ENCODE results near the gene MEIS2. TPM values are rescaled to one million over a fixed set of nuclear protein-coding genes. Genes with fewer than 3 reads are reported as not detected.
A peak's percentile ranks its signal among the peaks of the same experiment; 100 is the strongest.

MEIS2 gene
- total RNA-seq, 1 donor from 2014 or later = not detected

GRCh38 chr15:36884936-36885635 is 215.3 kb downstream of the MEIS2 start:
- Mint-ChIP-seq H3K9me3 (no peaks in the 10 kb centered on the region), H3K36me3 (ENCODE audit: low read depth) (no peaks in the 10 kb centered on the region)
- intact Hi-C loops (cut with micrococcal nuclease) = loop anchor here (5.0 to 10.0 kb wide), 3 partner anchors 383 to 1470 kb away; partner anchors contain the start of gene SPRED1

GRCh38 chr15:36884518-36884875 is 215.9 kb downstream of the MEIS2 start:
- intact Hi-C loops (cut with micrococcal nuclease) = loop anchor here (5.0 to 10.0 kb wide), 3 partner anchors 382 to 1470 kb away; partner anchors contain the start of gene SPRED1
- no peak overlapping the region for H3K27ac Mint-ChIP-seq
- H3K9me3 Mint-ChIP-seq = no peaks in the 10 kb centered on the region
- DNase-seq (ENCODE audit: low spot score) = no peak
- no peaks in the 10 kb centered on the region for H3K4me1 Mint-ChIP-seq (ENCODE audit: low read depth)
- H3K4me3 Mint-ChIP-seq = no peak overlapping the region
- H3K27me3 Mint-ChIP-seq (ENCODE audit: insufficient read depth) = peaks cover 88% of the 10 kb centered on the region
- no peaks in the 10 kb centered on the region for H3K36me3 Mint-ChIP-seq (ENCODE audit: low read depth)

More at GRCh38 chr15:36884936-36885635, 215.3 kb downstream of the MEIS2 start:
- no peak for DNase-seq (ENCODE audit: low spot score)
- peaks cover 84% of the 10 kb centered on the region for H3K27me3 Mint-ChIP-seq (ENCODE audit: insufficient read depth)
- no peak overlapping the region for H3K4me3 Mint-ChIP-seq
- H3K27ac Mint-ChIP-seq = no peak overlapping the region
- H3K4me1 Mint-ChIP-seq (ENCODE audit: low read depth) = no peaks in the 10 kb centered on the region

- peak overlapping the region; percentile 58 for H3K27ac Mint-ChIP-seq
- no peaks in the 10 kb centered on the region for H3K4me1 Mint-ChIP-seq (ENCODE audit: low read depth)
- peak; percentile 48 for DNase-seq (ENCODE audit: low spot score)
- no peak overlapping the region for H3K4me3 Mint-ChIP-seq
- intact Hi-C loops (cut with micrococcal nuclease) = loop anchor here (2.0 to 10.0 kb wide), 5 partner anchors 219 to 1471 kb away; partner anchors contain the start of gene SPRED1
- H3K27me3 Mint-ChIP-seq (ENCODE audit: insufficient read depth) = peaks cover 89% of the 10 kb centered on the region
- H3K9me3 Mint-ChIP-seq = no peaks in the 10 kb centered on the region
- peaks cover 4% of the 10 kb centered on the region for H3K36me3 Mint-ChIP-seq (ENCODE audit: low read depth)
Measured at GRCh38 chr15:36883713-36884517, 216.4 kb downstream of the MEIS2 start.

- Mint-ChIP-seq H3K9me3 (no peaks in the 10 kb centered on the region), H3K36me3 (ENCODE audit: low read depth) (peaks cover 4% of the 10 kb centered on the region), H3K4me1 (ENCODE audit: low read depth) (no peaks in the 10 kb centered on the region), H3K4me3 (no peak overlapping the region), H3K27ac (no peak overlapping the region), H3K27me3 (ENCODE audit: insufficient read depth) (peaks cover 93% of the 10 kb centered on the region)
- DNase-seq (ENCODE audit: low spot score) = no peak
- intact Hi-C loops (cut with micrococcal nuclease) = loop anchor here (2.0 to 10.0 kb wide), 5 partner anchors 220 to 1472 kb away; partner anchors contain the start of gene SPRED1
Measured at GRCh38 chr15:36882487-36883131, 217.7 kb downstream of the MEIS2 start.

GRCh38 chr15:36882056-36882455 is 218.3 kb downstream of the MEIS2 start:
- Mint-ChIP-seq H3K27me3 (ENCODE audit: insufficient read depth) (peaks cover 95% of the 10 kb centered on the region), H3K27ac (no peak overlapping the region), H3K4me1 (ENCODE audit: low read depth) (no peaks in the 10 kb centered on the region), H3K4me3 (no peak overlapping the region), H3K9me3 (no peaks in the 10 kb centered on the region), H3K36me3 (ENCODE audit: low read depth) (peaks cover 4% of the 10 kb centered on the region)
- no peak for DNase-seq (ENCODE audit: low spot score)
- intact Hi-C loops (cut with micrococcal nuclease) = loop anchor here (2.0 to 10.0 kb wide), 5 partner anchors 221 to 1473 kb away; partner anchors contain the start of gene SPRED1

- peaks cover 95% of the 10 kb centered on the region for H3K27me3 Mint-ChIP-seq (ENCODE audit: insufficient read depth)
- no peak overlapping the region for H3K4me3 Mint-ChIP-seq
- intact Hi-C loops (cut with micrococcal nuclease) = loop anchor here (5.0 to 10.0 kb wide), 3 partner anchors 379 to 1473 kb away; partner anchors contain the start of gene SPRED1
- no peak for DNase-seq (ENCODE audit: low spot score)
- H3K4me1 Mint-ChIP-seq (ENCODE audit: low read depth) = no peaks in the 10 kb centered on the region
- peaks cover 4% of the 10 kb centered on the region for H3K36me3 Mint-ChIP-seq (ENCODE audit: low read depth)
- H3K9me3 Mint-ChIP-seq = no peaks in the 10 kb centered on the region
- no peak overlapping the region for H3K27ac Mint-ChIP-seq
Measured at GRCh38 chr15:36881516-36881915, 218.8 kb downstream of the MEIS2 start.

- DNase-seq (ENCODE audit: low spot score) = no peak
- no peak overlapping the region for H3K4me3 Mint-ChIP-seq
- no peak overlapping the region for H3K27ac Mint-ChIP-seq
- intact Hi-C loops (cut with micrococcal nuclease) = loop anchor here (5.0 to 10.0 kb wide), 3 partner anchors 379 to 1474 kb away; partner anchors contain the start of gene SPRED1
- H3K36me3 Mint-ChIP-seq (ENCODE audit: low read depth) = peaks cover 4% of the 10 kb centered on the region
- no peaks in the 10 kb centered on the region for H3K4me1 Mint-ChIP-seq (ENCODE audit: low read depth)
- H3K27me3 Mint-ChIP-seq (ENCODE audit: insufficient read depth) = peaks cover 92% of the 10 kb centered on the region
- H3K9me3 Mint-ChIP-seq = no peaks in the 10 kb centered on the region
Measured at GRCh38 chr15:36880913-36881460, 219.4 kb downstream of the MEIS2 start.

GRCh38 chr15:36880224-36880912 is 220.0 kb downstream of the MEIS2 start:
- no peaks in the 10 kb centered on the region for H3K9me3 Mint-ChIP-seq
- peaks cover 4% of the 10 kb centered on the region for H3K36me3 Mint-ChIP-seq (ENCODE audit: low read depth)
- intact Hi-C loops (cut with micrococcal nuclease) = loop anchor here (5.0 to 10.0 kb wide), 3 partner anchors 378 to 1474 kb away; partner anchors contain the start of gene SPRED1
- DNase-seq (ENCODE audit: low spot score) = no peak
- no peak overlapping the region for H3K4me3 Mint-ChIP-seq
- H3K27ac Mint-ChIP-seq = no peak overlapping the region
- H3K4me1 Mint-ChIP-seq (ENCODE audit: low read depth) = no peaks in the 10 kb centered on the region
- peaks cover 90% of the 10 kb centered on the region for H3K27me3 Mint-ChIP-seq (ENCODE audit: insufficient read depth)

GRCh38 chr15:36879568-36880222 is 220.7 kb downstream of the MEIS2 start:
- H3K27me3 Mint-ChIP-seq (ENCODE audit: insufficient read depth) = peaks cover 85% of the 10 kb centered on the region
- H3K36me3 Mint-ChIP-seq (ENCODE audit: low read depth) = peaks cover 4% of the 10 kb centered on the region
- H3K27ac Mint-ChIP-seq = peak overlapping the region; percentile 61
- DNase-seq (ENCODE audit: low spot score) = no peak
- no peaks in the 10 kb centered on the region for H3K9me3 Mint-ChIP-seq
- no peak overlapping the region for H3K4me3 Mint-ChIP-seq
- intact Hi-C loops (cut with micrococcal nuclease) = loop anchor here (5.0 to 10.0 kb wide), 4 partner anchors 377 to 1475 kb away; partner anchors contain the start of gene SPRED1
- no peaks in the 10 kb centered on the region for H3K4me1 Mint-ChIP-seq (ENCODE audit: low read depth)

GRCh38 chr15:36878684-36879262 is 221.6 kb downstream of the MEIS2 start:
- intact Hi-C loops (cut with micrococcal nuclease) = loop anchor here (10.0 kb wide), 1 partner anchor 1364 kb away; no protein-coding TSS in a partner anchor
- no peak overlapping the region for H3K4me3 Mint-ChIP-seq
- H3K9me3 Mint-ChIP-seq = no peaks in the 10 kb centered on the region
- no peak overlapping the region for H3K27ac Mint-ChIP-seq
- H3K36me3 Mint-ChIP-seq (ENCODE audit: low read depth) = peaks cover 4% of the 10 kb centered on the region
- H3K4me1 Mint-ChIP-seq (ENCODE audit: low read depth) = no peaks in the 10 kb centered on the region
- DNase-seq (ENCODE audit: low spot score) = no peak
- H3K27me3 Mint-ChIP-seq (ENCODE audit: insufficient read depth) = peaks cover 82% of the 10 kb centered on the region
